HG03469 (cell line): ENCODE results near the gene ACTR6.

Source experiments
- ATAC-seq: cut with Tn5 transposase; IDR thresholded peaks from one replicate; pipeline ENCODE4 v1.9.1; 2021; ENCODE audit warnings: mild to moderate bottlenecking, moderate library complexity, moderate number of reproducible peaks; ENCODE audit not compliant: unreplicated experiment

ACTR6 gene

GRCh38 chr12:100265732-100266584, 65.3 kb downstream of the ACTR6 start:
- ATAC-seq, result peak; percentile 2

DNA sequence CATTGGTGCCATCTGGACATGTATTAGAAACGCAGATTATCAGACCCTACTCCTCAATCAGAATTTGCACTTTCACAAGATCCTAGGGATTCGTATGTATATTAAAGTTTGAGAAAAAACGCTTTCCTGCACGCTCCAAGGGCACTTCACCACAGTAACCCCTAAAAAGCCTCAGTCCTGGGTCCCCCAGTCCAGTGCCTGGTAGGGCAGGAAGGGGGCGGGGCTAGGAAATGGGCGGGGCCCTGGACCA, 65.9 kb downstream of the ACTR6 start:
- ATAC-seq, result peak; percentile 58

DNA sequence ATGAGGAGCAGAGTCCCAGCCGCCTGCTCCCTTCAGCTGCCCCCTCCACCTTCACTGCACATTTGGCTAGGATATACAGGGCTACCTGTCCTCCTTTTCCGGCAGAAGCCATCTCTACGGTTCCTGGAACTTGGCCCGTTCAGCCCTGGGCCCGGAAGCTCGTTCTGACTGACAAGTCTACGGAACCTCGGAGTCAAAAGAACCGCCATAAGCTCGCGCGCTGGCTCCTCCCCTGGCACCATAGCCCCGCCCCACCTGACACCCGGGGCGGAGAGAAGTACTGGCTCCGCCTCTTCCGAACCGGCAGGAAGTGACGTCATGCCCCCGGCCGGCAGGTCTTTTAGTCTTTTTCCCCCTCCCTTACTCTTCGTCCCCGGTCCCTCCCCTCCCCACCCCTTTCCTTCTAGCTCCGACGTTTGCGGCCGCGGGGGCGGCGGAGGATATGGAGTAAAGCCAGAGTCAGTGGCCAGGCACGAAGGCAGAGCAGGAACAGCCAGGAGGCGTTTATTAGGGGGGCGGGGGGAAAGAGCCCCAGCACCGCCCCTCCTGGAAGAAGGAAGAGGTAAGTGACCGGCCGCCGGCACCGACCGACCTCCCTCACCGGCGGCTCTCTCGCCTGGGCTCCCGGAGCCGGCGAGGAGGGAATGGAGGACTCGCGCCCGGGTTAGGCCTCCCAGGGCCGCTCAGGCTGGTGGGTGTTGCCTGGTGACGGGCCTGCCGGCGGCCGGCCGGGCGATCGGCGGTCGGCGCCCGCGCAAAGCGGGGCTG, 66.4 kb downstream of the ACTR6 start, which contains the start of the genes DEPDC4 and SCYL2:
TSS of gene DEPDC4 (minus strand) at position 245 of the 768 bp plus-strand sequence. CDS start at position 242, 3 bp downstream.
TSS of gene SCYL2 (plus strand) at position 343 of the 768 bp plus-strand sequence. CDS start 15,794 bp downstream, outside the sequence.
- peak; percentile 81 for ATAC-seq

- ATAC-seq, result no peak
These were observed 67.1 kb downstream of the ACTR6 start for GRCh38 chr12:100267603-100268281.

DNA sequence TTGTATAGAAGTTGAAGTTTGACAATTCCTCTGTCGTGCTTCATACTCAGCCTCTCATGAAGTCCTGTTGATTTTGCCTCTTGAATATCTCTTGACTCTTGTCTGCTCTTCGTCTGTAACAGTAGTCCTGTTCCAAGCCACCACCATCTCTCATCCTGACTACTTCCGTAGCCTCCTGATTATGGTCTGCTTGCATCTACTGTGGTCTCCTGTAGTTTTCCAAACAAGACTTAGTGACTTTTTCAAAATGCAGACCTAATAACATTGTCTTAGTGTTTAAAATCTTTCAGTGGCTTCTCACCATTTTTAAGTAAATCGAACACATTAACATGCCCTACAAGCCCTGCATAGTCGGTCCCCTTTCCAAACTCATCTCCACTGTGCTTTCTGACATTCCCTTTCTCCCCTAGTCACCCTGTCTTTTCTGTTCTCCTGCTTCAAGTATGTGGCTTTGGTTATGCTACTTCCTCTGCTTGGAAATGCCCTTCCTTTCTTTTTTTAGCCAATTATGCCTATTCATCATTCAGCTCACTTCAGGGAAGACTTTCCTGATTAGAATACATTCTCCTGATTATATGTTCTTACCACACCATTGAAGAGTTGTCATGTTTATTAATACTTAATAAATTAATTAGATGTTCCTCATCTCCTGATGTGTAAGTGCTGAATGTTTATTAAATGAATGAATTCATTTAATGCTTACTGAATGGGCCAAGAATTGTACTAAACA, 68.4 kb downstream of the ACTR6 start:
- no peak for ATAC-seq

- ATAC-seq, result no peak
These were observed 73.2 kb downstream of the ACTR6 start for GRCh38 chr12:100273782-100274181.
